GM18873 (cell line): ENCODE measurements around the gene MRPS22.

ENCODE experiments used
- ATAC-seq: cut with Tn5 transposase; IDR thresholded peaks from one replicate; pipeline ENCODE4 v1.9.1; 2021; ENCODE audit warnings: mild to moderate bottlenecking, moderate library complexity, moderate number of reproducible peaks; ENCODE audit not compliant: unreplicated experiment, low FRiP score

Gene MRPS22

GRCh38 chr3:139343895-139344856 lies at the start of gene MRPS22:
MRPS22 (plus strand) TSS chr3:139344020; CDS start chr3:139344027, 7 bp downstream.
- peak; percentile 94 for ATAC-seq

GRCh38 chr3:139295040-139295439 lies 48.8 kb upstream of the MRPS22 start:
- ATAC-seq = no peak

DNA sequence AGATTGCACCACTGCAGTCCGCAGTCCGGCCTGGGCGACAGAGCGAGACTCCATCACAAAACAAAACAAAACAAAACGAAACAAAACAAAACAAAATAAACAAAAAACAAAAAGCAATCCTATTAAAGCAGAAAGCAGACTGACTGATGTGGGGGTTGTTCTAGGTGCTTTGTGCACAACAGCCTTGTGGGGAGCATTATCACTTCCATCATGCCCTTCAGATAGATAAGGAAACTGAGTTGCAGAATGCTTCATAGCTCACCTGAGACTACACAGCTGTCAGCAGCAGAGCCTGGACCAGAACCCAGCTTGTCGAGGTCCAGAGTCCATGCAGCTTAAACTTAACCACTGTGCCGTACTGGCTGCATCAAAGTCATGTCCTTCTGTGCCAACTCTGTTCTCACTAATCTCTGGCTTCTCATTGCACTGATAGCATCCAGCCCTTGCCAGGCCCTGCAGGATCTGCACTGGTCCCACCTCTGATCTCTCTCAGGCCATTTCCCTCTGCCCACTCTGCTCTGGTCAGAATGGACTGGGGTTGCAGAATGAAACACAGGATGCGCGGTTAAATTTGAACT lies 47.6 kb upstream of the MRPS22 start:
- no peak for ATAC-seq

- no peak for ATAC-seq
Observed at GRCh38 chr3:139297588-139298311, 46.1 kb upstream of the MRPS22 start.

DNA sequence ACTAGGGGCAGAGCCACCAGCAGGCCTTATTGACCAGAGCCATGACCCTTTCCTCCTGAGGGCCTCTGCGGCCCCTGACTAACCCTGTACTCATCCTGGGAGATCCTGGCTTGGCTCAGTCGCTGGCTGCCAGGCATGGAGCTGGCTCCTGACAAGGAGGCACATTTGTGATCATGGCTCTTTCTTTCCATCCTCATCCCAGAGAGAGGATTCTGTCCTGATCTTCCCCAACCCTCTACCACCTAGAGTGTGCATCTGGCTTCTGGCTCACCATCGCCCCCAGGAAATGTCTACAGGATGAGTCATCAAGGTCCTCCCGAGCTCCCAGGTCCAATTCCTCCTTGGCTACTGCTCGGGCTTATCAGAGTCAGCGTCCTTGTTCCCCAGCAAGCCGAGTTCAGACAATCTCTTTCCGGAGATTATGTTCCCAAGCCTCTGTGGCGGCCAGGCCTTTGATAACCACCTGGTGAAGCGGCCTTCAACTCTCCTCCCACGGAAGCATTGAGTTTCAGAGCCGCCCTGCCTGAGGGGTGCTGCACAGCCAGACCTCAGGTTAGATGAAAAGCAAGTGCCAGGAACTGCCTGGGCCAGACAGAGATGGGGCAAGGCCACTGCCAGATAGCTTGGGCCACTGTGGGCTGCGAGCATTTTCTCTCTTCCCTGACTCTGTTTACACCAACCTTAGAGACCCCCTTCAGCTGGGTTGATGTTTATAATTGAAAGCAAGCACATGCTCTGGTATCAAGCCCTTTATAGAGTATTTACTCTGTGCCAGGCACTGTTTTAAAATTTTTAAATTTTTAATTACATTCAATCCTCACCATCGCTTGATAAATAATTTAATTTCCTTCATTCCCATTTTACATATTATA lies 44.3 kb upstream of the MRPS22 start:
- no peak for ATAC-seq

DNA sequence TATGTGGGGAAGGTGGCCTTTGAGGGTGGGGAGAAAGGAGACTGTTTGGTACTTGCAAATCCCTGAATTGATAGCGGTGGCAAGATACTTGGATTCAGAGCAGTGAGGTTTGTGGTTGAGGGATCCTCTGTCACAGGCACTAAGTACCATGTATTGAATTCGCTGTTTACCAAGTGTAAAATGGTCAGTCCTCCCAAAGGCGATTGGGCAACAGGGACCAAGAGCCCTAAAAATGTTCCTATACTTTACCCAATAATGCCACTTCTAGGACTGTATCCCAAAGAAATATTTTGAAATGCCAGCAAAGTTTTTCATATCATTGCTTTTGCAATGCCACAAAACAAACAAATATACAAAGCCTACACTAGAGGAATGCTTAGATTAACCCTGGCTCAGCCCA lies 43.4 kb upstream of the MRPS22 start:
- ATAC-seq = no peak

- ATAC-seq = no peak
Observed at GRCh38 chr3:139301183-139301582, 42.6 kb upstream of the MRPS22 start.

DNA sequence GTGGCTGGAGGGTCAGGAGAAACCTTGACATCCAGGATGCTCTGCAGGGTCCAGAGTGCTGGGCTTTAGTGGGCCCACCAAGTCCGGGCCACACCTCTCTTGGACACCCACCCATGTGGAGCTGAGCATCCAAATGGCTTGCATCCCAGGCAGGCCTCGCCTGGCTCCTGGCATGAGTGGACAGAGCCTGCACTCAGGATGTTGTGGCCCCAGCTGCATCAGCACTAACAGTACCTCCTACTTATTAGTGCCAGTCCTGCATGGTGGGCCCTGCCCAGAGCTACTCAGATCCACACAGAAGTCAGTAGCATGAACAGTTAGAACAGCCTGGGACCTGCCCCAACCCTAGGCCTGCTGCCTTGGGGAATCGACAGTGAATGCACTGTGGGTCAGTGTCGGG lies 42.2 kb upstream of the MRPS22 start:
- ATAC-seq = no peak

- no peak for ATAC-seq
Observed at GRCh38 chr3:139302084-139302800, 41.6 kb upstream of the MRPS22 start.

DNA sequence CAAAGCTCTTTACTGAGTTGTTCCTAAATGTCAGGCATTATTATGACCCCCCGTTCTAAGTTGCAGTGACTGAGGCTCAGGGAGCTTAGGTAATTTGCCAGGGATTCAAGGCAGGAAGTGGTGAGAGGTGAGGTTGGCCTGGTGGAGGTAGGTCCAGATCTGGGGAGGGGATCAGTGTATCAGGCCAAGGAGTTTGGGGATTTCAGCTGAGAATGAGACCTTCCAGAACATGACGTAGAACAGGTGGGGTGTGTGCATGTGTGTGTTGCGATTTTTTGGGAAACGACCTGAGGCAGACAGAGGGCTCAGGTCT lies 41.1 kb upstream of the MRPS22 start:
- ATAC-seq = no peak

DNA sequence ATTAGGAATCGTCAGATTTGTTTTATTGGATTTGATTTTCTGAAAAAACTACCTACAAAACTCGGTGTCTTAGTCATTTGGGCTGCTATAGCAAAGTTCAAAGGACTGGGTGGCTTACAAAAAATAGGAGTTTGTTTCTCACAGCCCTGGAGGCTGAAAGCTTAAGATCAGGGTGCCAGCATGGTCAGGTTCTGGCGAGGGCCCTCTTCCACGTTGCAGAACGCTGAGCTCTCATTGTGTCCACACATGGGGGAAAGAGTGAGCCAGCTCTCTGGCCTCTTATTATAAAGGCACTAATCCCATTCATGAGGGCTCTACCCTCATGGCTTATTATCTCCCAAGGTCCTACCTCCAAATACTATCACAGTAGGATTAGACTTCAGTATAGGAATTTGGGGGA lies 40.6 kb upstream of the MRPS22 start:
- ATAC-seq = no peak

- no peak for ATAC-seq
Observed at GRCh38 chr3:139304383-139304782, 39.4 kb upstream of the MRPS22 start.

- no peak for ATAC-seq
Observed at GRCh38 chr3:139306078-139306477, 37.7 kb upstream of the MRPS22 start.

GRCh38 chr3:139307072-139307491 lies 36.7 kb upstream of the MRPS22 start:
- no peak for ATAC-seq

GRCh38 chr3:139307601-139308555 lies 35.9 kb upstream of the MRPS22 start:
- ATAC-seq = no peak

DNA sequence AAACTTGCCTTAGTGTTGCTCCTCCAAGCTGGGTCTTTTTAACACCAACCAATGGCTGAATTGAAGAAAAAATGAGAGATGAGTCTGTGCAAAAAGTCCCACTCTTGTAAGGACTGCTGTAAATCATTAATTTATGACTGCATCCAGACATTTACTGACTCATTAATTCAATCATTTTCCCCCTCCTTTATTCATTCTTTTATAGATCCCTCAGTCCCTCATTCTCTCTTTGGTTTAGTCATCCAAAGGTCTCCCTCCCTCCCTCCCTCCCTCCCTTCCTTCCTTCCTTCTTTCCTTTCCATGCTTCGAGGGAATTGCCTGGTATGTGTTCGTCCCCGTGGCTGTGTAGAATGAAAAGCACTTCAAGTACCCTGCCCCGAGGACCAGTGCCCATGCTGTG lies 35.3 kb upstream of the MRPS22 start:
- ATAC-seq = no peak

- ATAC-seq = no peak
Observed at GRCh38 chr3:139309061-139309591, 34.7 kb upstream of the MRPS22 start.

DNA sequence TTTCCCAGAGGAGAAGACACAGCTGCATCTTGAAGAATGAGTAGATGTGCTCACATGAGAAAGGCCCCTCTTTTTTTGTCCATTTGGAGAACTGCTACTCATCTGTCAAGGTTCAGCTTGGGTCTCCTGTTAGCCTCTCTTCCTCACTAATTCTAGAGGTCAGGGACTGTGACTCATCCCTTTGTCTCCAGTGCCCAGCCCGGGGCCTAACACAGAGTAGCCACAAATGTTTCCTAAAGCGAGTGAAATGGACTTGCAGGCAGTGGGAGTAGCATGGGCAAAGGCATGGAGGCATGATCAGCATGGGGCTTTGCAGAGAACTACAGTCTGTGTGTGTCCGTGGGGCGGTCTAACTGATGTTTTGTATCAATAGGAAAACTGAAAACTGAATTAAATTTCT lies 33.9 kb upstream of the MRPS22 start:
- ATAC-seq = no peak
